Stimulated activated naive CD4-positive, alpha-beta T cell (primary cell): Measurements from ENCODE around the gene DGAT2.
"Not testable (repeated sequence)": the region's sequence is repeated elsewhere in the genome, so short reads cannot be mapped to it uniquely, and the experiment has no call there.

Source experiments
- DNase-seq, 6 experiments: peaks; one replicate each; lab custom pipeline; 2025; lab: John Stamatoyannopoulos, UW

The DGAT2 gene, protein sequence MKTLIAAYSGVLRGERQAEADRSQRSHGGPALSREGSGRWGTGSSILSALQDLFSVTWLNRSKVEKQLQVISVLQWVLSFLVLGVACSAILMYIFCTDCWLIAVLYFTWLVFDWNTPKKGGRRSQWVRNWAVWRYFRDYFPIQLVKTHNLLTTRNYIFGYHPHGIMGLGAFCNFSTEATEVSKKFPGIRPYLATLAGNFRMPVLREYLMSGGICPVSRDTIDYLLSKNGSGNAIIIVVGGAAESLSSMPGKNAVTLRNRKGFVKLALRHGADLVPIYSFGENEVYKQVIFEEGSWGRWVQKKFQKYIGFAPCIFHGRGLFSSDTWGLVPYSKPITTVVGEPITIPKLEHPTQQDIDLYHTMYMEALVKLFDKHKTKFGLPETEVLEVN

GRCh38 chr11:75768112-75768908 is at the start of gene DGAT2:
Gene DGAT2, plus strand, starts transcription at chr11:75768778. Its CDS starts 214 bp downstream, at chr11:75768992.
- DNase-seq: peak; percentile 19 to 66 (median 46)

- DNase-seq: no peak
Observed at GRCh38 chr11:75719340-75720239, 49.0 kb upstream of the DGAT2 start.

GRCh38 chr11:75720639-75721038 is 47.9 kb upstream of the DGAT2 start:
- no peak for DNase-seq

DNA sequence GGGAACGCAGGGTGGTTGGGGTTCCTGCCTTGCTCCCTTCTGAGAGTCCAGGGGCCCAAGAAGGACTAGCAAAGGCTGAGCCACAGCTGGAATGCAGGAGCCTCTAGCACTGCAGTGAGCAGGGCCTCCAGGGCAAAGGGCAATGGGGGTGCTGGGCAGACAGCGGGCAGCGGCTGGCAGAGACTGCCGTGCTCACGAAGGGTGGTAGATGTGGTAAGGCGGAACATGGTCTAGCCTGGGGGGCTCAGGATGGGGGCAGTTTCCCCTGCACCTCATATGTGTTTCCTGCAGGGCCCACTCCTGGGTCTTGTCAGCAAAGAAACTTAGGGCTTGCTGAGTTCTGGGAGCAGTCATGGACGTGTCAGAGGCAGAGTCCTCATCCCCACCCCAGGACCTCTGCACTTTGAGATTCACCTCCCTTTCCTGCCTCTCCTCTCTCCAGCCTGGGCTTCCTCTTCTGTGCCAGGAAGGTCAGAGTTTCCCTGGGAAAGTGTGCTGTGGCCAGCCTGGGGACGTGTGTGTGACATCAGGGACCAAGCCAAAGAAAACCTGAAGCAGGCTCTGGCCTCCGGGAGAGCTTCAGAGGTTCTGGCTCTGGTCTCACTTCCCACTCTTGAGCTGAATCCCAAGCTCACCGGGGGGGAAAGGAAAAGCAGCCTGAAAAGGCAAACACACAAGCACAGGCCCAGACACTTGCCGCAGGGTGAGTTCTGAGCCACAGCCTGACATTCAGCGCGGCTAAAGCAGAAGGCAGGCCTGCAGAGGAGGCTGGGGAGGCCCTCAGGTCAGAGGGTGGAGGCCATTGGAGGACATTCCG is 46.5 kb upstream of the DGAT2 start:
- no peak for DNase-seq

DNA sequence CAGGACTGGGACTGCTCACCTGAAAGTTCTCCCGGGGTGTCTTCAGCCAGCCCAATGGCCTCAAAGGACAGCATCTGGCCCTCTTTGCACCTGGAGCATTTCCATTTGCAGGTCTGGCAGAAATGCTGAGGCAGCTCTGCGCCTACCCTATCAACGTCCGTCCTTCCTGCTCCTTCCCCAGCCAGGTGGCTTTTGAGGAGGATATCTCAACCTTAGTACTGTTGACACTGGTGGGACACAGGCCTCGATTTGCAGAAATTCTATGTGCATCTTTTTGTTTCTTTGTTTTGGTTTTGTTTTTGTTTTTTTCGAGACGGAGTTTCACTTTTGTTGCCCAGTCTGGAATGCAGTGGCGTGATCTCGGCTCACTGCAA is 45.9 kb upstream of the DGAT2 start:
- DNase-seq: no peak

DNA sequence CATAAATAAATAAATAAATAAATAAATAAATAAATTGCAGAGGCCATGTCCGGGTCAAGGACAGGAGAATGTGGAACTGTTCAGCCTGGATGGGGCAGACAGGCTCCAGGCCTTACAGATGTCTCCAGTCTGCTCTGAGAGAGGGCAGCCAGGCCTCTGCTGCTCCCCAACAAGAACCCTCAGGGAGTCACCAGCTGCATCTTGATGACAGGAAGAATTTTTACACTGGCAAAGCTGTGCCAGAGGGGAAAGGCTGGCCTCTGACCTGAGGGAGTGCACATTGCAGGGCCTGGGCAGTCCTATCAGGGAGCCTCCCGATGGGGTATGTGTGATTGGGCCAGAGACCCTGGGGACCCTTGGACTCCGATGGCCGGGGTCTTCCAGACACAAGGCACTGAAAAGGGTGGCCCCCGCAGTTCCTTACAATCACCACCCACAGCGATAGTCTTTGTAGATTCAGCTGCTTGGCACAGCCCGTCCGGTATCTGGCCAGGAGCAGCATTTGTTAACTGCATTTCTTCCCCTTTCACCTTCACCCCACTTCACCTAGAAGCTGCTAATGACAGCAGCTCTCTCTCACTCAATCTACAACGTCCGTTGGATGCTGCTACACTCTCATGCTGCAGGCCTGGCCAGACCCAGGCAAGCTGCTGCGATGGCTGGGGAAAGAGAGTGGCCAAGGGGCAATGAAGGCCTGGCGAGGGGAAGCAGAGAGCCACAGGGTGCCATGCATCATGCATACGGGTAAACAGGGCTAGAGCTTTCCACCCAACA is 42.8 kb upstream of the DGAT2 start:
- DNase-seq: no peak

DNA sequence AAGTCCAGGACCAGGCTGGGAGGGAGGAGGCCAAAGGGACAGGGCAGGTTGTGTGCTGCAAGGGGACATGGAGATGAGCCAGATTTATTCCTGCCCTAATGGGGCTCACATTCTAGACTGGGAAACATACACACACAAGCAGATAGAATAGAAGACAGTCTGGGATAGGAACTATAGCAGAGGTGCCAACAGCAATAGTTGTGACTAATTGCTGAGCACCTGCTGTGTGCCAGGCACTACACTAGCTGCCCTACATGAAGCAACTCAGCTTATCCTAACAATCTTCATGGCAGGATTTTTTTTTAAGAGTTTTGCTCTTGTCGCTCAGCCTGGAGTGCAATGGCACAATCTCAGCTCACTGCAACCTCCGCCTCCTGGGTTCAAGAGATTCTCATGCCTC is 39.6 kb upstream of the DGAT2 start:
- DNase-seq: peak in 1 of 6 experiments; percentile 2

GRCh38 chr11:75731095-75731494 is 37.5 kb upstream of the DGAT2 start:
- DNase-seq: no peak

- no peak for DNase-seq
Observed at GRCh38 chr11:75733071-75733430, 35.5 kb upstream of the DGAT2 start.

DNA sequence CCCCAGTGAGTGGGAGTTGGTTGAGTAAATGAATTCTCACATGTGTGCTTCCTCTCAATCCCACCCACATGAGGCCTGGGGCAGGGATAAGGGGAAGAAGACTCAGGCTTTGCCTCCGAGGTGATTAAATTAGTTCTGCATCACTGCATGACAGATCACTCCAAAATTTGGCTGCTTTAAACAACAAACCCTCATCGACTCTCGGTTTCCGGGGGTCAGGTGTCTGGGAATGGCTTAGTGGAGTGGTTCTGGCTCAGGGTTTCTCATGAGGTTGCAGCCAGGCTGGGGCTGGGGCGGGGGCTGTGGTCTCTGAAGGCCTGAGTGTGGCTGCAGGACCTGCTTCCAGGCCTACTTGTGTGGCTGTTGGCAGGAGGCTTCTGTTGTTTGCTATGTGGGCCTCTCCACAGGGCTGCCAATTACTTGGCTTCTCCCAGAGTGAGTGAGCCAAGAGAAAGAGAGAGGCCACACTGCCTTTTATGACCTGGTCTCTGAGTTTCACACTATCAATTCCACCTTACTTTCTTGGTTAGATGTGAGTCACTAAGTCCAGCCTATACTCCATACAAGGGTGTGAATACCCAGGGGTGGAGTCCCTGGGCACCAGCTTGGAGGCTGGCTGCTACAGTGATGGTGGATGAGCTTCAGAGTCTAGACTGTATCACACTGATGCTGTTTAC is 35.0 kb upstream of the DGAT2 start:
- no peak for DNase-seq

DNA sequence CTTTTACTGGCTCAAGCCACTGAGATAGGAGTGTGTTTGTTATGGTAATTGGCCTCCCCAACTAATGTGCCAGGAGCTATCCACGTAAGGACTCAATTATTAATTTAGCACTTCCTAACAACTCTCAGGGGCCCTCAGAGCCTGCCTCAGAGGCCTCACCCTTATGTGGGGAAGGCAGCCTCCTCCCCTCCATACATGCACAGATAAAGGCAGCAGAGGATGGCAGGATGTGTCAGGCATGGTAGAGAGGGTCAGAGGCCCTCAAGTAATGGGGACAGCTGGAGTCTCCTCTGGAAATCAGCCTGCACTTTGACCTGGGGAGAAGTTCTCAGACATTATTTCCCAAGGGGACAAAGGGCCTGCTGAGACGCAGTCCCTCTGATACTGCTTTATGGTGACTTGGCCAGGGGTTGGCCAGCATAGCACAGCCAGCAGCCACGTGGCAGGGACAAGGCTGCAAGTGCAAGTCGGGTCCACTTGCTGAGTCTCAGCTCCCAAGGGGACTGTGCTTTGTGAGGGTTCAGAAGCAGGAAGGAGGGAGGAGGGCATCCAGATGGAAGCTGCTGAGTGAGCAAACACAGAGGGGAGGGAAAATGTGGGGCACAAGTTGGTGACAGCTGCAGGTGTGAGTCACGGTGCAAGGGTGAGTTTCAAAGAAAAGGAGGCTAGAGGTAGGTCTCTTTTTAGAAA is 33.9 kb upstream of the DGAT2 start:
- no peak for DNase-seq

GRCh38 chr11:75735181-75735845 is 33.3 kb upstream of the DGAT2 start:
- DNase-seq: no peak

- DNase-seq: no peak
Observed at GRCh38 chr11:75737314-75737713, 31.3 kb upstream of the DGAT2 start.

- no peak for DNase-seq
Observed at GRCh38 chr11:75740681-75741080, 27.9 kb upstream of the DGAT2 start.

- DNase-seq: not testable (repeated sequence)
Observed at GRCh38 chr11:75743159-75743558, 25.4 kb upstream of the DGAT2 start.

DNA sequence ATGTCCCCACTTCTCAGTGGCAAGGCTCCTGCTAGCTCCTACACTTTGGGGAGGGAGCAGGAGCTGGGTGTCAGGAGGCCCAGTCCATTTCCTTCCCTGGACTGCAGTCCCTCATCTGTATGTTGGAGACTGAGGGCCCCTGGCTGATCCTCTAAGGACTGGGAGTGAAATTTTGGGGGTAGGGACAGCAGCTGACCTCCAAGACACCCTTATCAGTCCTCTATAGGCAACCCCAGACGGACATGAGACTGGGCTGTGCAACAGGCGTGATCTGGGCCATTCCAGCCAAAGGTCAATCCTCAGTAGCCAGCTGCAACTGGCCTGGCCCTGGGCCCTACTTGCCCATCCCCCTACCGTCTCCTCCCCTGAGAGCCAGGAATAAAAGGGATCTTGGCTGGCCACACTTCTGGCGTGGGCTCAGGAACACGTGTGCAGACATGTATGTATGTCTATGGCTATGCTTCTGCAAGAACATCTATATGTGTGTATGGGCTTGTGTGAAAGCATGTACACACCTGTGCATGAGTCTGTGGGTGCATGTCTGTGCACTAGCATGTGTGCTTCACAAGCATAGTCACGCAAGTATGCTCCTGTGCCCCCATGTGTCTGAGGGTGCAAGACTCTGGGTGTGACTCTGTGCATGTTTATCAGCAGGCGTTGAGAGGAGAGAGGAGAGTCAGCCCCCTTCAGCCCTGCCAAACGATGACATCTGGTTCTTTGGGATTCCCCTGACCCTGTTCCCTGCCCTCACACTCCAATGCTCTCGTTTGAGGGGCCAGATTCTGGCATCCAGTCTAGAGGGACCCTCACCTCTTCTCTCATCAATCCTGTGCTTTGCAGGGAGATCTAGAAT is 24.6 kb upstream of the DGAT2 start:
- DNase-seq: no peak

- DNase-seq: no peak
Observed at GRCh38 chr11:75745807-75746206, 22.8 kb upstream of the DGAT2 start.

DNA sequence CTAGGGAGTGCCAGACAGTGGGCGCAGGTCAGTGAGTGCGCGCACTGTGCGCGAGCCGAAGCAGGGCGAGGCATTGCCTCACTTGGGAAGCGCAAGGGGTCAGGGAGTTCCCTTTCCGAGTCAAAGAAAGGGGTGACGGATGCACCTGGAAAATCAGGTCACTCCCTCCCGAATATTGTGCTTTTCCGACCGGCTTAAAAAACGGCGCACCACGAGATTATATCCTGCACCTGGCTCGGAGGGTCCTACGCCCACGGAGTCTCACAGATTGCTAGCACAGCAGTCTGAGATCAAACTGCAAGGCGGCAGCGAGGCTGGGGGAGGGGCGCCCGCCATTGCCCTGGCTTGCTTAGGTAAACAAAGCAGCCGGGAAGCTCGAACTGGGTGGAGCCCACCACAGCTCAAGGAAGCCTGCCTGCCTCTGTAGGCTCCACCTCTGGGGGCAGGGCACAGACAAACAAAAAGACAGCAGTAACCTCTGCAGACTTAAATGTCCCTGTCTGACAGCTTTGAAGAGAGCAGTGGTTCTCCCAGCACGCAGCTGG is 19.8 kb upstream of the DGAT2 start:
- not testable (repeated sequence) for DNase-seq
